WTC11 (cell line): ENCODE data around the gene CRADD. TPM values are rescaled to one million over a fixed set of nuclear protein-coding genes. Genes with fewer than 3 reads are reported as not detected.

Experiments used
- ATAC-seq: fragments of 200-7000 bp; cut with Tn5 transposase; 2 replicates; pipeline ENCODE4 v1.10.0; 2021; ENCODE audit warnings: mild to moderate bottlenecking, moderate library complexity
- CTCF ChIA-PET: fragments of 300-600 bp; sonication (Branson Sonifier 250); formaldehyde crosslinking; loops from one replicate; lab custom pipeline; 2021; ENCODE audit warnings: antibody characterized with exemption; lab: Charles Lee
- POLR2A ChIA-PET: fragments of 350-600 bp; sonication (Branson Sonifier 250); formaldehyde crosslinking; loops from one replicate; lab custom pipeline; 2021; ENCODE audit warnings: antibody characterized with exemption; lab: Charles Lee
- DNase-seq: peaks from one replicate; pipeline ENCODE4 v3.0.0; 2021; ENCODE audit warnings: low spot score
- H3K27ac Mint-ChIP-seq: 2 replicates; pipeline ENCODE4 v1.8.0; 2021; ENCODE audit warnings: mixed read lengths
- H3K27me3 Mint-ChIP-seq: 2 replicates; pipeline ENCODE4 v1.8.0; 2021; ENCODE audit warnings: low read depth, mild to moderate bottlenecking, moderate library complexity, mixed read lengths
- H3K36me3 Mint-ChIP-seq: 2 replicates; pipeline ENCODE4 v1.8.0; 2021; ENCODE audit warnings: mixed read lengths
- H3K4me1 Mint-ChIP-seq: 2 replicates; pipeline ENCODE4 v1.8.0; 2022; ENCODE audit warnings: mixed read lengths
- H3K4me3 Mint-ChIP-seq: 2 replicates; pipeline ENCODE4 v1.8.0; 2021; ENCODE audit warnings: mild to moderate bottlenecking, moderate library complexity, mixed read lengths
- H3K9me3 Mint-ChIP-seq: 2 replicates; pipeline ENCODE4 v1.8.0; 2021; ENCODE audit warnings: mixed read lengths
- CTCF ChIP-seq: fragments of 200-600 bp; IDR thresholded peaks from 2 replicates; pipeline ENCODE4 v1.8.0; 2022; ENCODE audit warnings: antibody characterized with exemption
- EMX1 ChIP-seq: fragments of 250-450 bp; sonication (Bioruptor Pico); IDR thresholded peaks from 2 replicates; pipeline ENCODE4 v1.8.0; 2021; ENCODE audit warnings: mild to moderate bottlenecking
- GTF2I ChIP-seq: fragments of 250-450 bp; sonication (Bioruptor Pico); conservative IDR thresholded peaks from 2 replicates; pipeline ENCODE4 v1.4.0; 2021; ENCODE audit warnings: mild to moderate bottlenecking
- IRF2 ChIP-seq: sonication (generic); formaldehyde crosslinking; IDR thresholded peaks from 2 replicates; pipeline ENCODE4 v1.8.0; 2022; ENCODE audit warnings: low read depth, missing genetic modification reagents, borderline replicate concordance
- SMAD3 ChIP-seq: sonication (generic); formaldehyde crosslinking; IDR thresholded peaks from 2 replicates; pipeline ENCODE4 v1.8.0; 2022; ENCODE audit warnings: missing genetic modification reagents, mild to moderate bottlenecking, borderline replicate concordance
- SMAD4 ChIP-seq: sonication (generic); formaldehyde crosslinking; IDR thresholded peaks from 2 replicates; pipeline ENCODE4 v1.8.0; 2022; ENCODE audit warnings: mild to moderate bottlenecking, missing genetic modification reagents
- TEAD1 ChIP-seq: sonication (generic); formaldehyde crosslinking; IDR thresholded peaks from 2 replicates; pipeline ENCODE4 v1.8.0; 2022; ENCODE audit warnings: mild to moderate bottlenecking, missing genetic modification reagents
- USF1 ChIP-seq: sonication (generic); formaldehyde crosslinking; IDR thresholded peaks from 2 replicates; pipeline ENCODE4 v1.8.0; 2022; ENCODE audit warnings: mild to moderate bottlenecking, missing genetic modification reagents
- ZNF121 ChIP-seq: sonication (generic); formaldehyde crosslinking; IDR thresholded peaks from 2 replicates; pipeline ENCODE4 v1.8.0; 2023; ENCODE audit warnings: missing genetic modification reagents
- ZNF219 ChIP-seq: sonication (generic); formaldehyde crosslinking; IDR thresholded peaks from 2 replicates; pipeline ENCODE4 v1.8.0; 2023; ENCODE audit warnings: missing genetic modification reagents, mild to moderate bottlenecking, borderline replicate concordance
- ZNF423 ChIP-seq: fragments of 250-450 bp; sonication (Bioruptor Pico); IDR thresholded peaks from 2 replicates; pipeline ENCODE4 v2.1.2; 2022; ENCODE audit warnings: mild to moderate bottlenecking, moderate library complexity
- ZNF671 ChIP-seq: fragments of 250-450 bp; sonication (Bioruptor Pico); IDR thresholded peaks from 2 replicates; pipeline ENCODE4 v1.8.0; 2021; ENCODE audit warnings: mild to moderate bottlenecking
- total RNA-seq: library from RNA; stranded (reverse); gene quantifications from 3 replicates; pipeline ENCODE4 v1.2.3, GENCODE V29; 2021
- TF ChIP-seq, protein P1 (sequence below): sonication (generic); formaldehyde crosslinking; IDR thresholded peaks from 2 replicates; pipeline ENCODE4 v1.8.0; 2022; ENCODE audit warnings: missing genetic modification reagents
- TF ChIP-seq, protein P2 (sequence below): sonication (generic); formaldehyde crosslinking; IDR thresholded peaks from 2 replicates; pipeline ENCODE4 v1.8.0; 2023; ENCODE audit warnings: mild to moderate bottlenecking, missing genetic modification reagents
- TF ChIP-seq, protein P3 (sequence below): sonication (generic); formaldehyde crosslinking; IDR thresholded peaks from 2 replicates; pipeline ENCODE4 v1.8.1; 2023; ENCODE audit warnings: mild to moderate bottlenecking, missing genetic modification reagents, moderate library complexity
- TF ChIP-seq, protein P4 (sequence below): fragments of 250-450 bp; sonication (Bioruptor Pico); conservative IDR thresholded peaks from 2 replicates; pipeline ENCODE4 v1.9.0; 2021; ENCODE audit warnings: mild to moderate bottlenecking

The CRADD gene
- total RNA-seq, 1 experiment from 2014 or later = 11.6 TPM

DNA sequence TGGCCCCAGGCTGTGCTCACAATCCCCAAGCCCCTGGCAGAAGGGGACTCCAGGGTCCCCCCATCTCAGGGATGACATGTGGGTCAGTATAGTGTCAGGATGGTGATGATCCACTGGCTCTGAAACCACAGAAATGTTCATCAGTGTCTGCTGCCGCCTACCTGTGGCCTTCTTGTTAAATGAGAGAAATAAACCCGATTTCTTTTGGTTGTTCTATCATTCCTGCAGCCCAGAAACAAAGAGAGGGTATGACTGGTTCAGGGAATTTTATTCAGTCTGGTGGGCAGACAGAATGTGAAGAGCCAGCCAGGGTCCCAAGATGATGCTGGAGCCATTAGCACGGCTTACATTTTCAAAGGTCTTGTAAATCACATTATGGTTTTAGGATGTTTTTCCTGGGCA, 86.6 kb downstream of the CRADD start:
- Mint-ChIP-seq H3K9me3 (no peaks in the 10 kb centered on the region), H3K36me3 (no peaks in the 10 kb centered on the region), H3K4me3 (no peak overlapping the region), H3K4me1 (peaks cover 27% of the 10 kb centered on the region), H3K27ac (no peak overlapping the region; the same call in 1 of the 2 replicates), H3K27me3 (no peaks in the 10 kb centered on the region)
- CTCF ChIA-PET = interaction anchor here (2.8 kb wide), 1 partner anchor 194 kb away, joined by 14 read pairs; no protein-coding TSS in a partner anchor
- TF ChIP-seq SMAD4 (no peak), TEAD1 (CRISPR knock-in tag) (no peak), ZNF219 (CRISPR knock-in tag) (no peak), USF1 (no peak), GTF2I (CRISPR knock-in tag) (no peak), ZNF671 (no peak), ZNF121 (CRISPR knock-in tag) (no peak), IRF2 (CRISPR knock-in tag) (no peak)
- TF ChIP-seq, protein P1, sequence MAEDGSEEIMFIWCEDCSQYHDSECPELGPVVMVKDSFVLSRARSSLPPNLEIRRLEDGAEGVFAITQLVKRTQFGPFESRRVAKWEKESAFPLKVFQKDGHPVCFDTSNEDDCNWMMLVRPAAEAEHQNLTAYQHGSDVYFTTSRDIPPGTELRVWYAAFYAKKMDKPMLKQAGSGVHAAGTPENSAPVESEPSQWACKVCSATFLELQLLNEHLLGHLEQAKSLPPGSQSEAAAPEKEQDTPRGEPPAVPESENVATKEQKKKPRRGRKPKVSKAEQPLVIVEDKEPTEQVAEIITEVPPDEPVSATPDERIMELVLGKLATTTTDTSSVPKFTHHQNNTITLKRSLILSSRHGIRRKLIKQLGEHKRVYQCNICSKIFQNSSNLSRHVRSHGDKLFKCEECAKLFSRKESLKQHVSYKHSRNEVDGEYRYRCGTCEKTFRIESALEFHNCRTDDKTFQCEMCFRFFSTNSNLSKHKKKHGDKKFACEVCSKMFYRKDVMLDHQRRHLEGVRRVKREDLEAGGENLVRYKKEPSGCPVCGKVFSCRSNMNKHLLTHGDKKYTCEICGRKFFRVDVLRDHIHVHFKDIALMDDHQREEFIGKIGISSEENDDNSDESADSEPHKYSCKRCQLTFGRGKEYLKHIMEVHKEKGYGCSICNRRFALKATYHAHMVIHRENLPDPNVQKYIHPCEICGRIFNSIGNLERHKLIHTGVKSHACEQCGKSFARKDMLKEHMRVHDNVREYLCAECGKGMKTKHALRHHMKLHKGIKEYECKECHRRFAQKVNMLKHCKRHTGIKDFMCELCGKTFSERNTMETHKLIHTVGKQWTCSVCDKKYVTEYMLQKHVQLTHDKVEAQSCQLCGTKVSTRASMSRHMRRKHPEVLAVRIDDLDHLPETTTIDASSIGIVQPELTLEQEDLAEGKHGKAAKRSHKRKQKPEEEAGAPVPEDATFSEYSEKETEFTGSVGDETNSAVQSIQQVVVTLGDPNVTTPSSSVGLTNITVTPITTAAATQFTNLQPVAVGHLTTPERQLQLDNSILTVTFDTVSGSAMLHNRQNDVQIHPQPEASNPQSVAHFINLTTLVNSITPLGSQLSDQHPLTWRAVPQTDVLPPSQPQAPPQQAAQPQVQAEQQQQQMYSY = no peak
- TF ChIP-seq, protein P2, sequence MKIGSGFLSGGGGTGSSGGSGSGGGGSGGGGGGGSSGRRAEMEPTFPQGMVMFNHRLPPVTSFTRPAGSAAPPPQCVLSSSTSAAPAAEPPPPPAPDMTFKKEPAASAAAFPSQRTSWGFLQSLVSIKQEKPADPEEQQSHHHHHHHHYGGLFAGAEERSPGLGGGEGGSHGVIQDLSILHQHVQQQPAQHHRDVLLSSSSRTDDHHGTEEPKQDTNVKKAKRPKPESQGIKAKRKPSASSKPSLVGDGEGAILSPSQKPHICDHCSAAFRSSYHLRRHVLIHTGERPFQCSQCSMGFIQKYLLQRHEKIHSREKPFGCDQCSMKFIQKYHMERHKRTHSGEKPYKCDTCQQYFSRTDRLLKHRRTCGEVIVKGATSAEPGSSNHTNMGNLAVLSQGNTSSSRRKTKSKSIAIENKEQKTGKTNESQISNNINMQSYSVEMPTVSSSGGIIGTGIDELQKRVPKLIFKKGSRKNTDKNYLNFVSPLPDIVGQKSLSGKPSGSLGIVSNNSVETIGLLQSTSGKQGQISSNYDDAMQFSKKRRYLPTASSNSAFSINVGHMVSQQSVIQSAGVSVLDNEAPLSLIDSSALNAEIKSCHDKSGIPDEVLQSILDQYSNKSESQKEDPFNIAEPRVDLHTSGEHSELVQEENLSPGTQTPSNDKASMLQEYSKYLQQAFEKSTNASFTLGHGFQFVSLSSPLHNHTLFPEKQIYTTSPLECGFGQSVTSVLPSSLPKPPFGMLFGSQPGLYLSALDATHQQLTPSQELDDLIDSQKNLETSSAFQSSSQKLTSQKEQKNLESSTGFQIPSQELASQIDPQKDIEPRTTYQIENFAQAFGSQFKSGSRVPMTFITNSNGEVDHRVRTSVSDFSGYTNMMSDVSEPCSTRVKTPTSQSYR (CRISPR knock-in tag) = no peak
- TF ChIP-seq, protein P3, sequence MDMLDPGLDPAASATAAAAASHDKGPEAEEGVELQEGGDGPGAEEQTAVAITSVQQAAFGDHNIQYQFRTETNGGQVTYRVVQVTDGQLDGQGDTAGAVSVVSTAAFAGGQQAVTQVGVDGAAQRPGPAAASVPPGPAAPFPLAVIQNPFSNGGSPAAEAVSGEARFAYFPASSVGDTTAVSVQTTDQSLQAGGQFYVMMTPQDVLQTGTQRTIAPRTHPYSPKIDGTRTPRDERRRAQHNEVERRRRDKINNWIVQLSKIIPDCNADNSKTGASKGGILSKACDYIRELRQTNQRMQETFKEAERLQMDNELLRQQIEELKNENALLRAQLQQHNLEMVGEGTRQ (CRISPR knock-in tag) = no peak
- POLR2A ChIA-PET = no interaction called here
- DNase-seq (no peak), ATAC-seq (no peak; the same call in 1 of the 2 replicates)

GRCh38 chr12:93766371-93766770, 89.2 kb downstream of the CRADD start:
- DNase-seq (no peak), ATAC-seq (no peak)
- ChIA-PET CTCF (interaction anchor here (1.1 to 4.5 kb wide), 4 partner anchors 18 to 335 kb away, joined by 3 to 42 read pairs (median 9); no protein-coding TSS in a partner anchor), POLR2A (no interaction called here)
- TF ChIP-seq CTCF (no peak), EMX1 (no peak), SMAD3 (CRISPR knock-in tag) (no peak), ZNF423 (CRISPR knock-in tag) (no peak)
- TF ChIP-seq, protein P4, sequence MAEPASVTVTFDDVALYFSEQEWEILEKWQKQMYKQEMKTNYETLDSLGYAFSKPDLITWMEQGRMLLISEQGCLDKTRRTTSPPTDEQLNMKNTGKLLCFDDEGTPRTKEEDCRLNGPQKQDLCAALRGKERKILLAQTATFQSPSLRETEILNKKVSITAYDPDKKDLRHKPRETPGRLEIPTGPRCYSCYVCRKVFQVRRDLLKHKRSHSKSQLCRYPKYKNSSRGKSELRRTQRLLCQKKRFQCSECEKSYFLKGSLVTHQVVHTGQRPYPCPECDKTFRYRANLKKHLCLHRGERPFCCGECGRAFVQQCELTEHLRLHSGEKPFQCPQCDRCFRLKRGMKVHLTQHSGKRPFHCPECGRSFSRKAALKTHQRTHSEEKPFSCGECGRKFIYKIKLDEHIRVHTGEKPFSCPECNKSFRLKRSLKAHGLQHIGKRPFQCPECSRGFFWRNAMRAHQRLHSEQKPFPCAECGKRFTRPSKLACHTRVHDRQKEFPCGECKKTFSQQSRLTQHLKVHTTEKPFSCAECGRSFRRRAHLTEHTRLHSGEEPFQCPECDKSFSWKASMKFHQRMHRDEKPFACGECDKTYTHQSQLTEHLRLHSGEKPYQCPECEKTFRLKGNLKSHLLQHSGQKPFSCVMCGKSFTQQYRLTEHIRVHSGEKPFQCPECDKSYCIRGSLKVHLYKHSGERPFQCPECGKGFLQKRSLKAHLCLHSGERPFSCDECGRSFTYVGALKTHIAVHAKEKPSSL (CRISPR knock-in tag) = no peak
- no peaks in the 10 kb centered on the region for H3K9me3 Mint-ChIP-seq
- H3K4me3 Mint-ChIP-seq = no peak overlapping the region
- no peaks in the 10 kb centered on the region for H3K27me3 Mint-ChIP-seq
- H3K4me1 Mint-ChIP-seq = peaks cover 27% of the 10 kb centered on the region
- H3K27ac Mint-ChIP-seq = no peak overlapping the region
- H3K36me3 Mint-ChIP-seq = no peaks in the 10 kb centered on the region
